ENCODE measurements around the gene OPRL1.

Gene OPRL1

GRCh38 chr20:64030371-64031134 is 49.3 kb upstream of the OPRL1 start (continued):
- no peak for TF ChIP-seq ZNF449 (tag by site-specific recombination; IDR thresholded peaks at IDR 0.05)
- no peak for TF ChIP-seq ZNF830 (tag by site-specific recombination; IDR thresholded peaks at IDR 0.05; ENCODE audit: low read depth)
- no peak for TF ChIP-seq HIC1 (tag by site-specific recombination; IDR thresholded peaks at IDR 0.05)
- peak; percentile 68 for TF ChIP-seq ZBTB8A (tag by site-specific recombination; IDR thresholded peaks at IDR 0.05)
- TF ChIP-seq KLF10 (tag by site-specific recombination; IDR thresholded peaks at IDR 0.05): peak; percentile 74
- 0 out of 2 replicates have a peak, but pooled peaks have one; percentile 35 for TF ChIP-seq ZSCAN30 (tag by site-specific recombination; IDR thresholded peaks at IDR 0.05)
- TF ChIP-seq ZNF354C (tag by site-specific recombination; IDR thresholded peaks at IDR 0.05; ENCODE audit: borderline replicate concordance, low read depth): no peak
- TF ChIP-seq ZNF776 (tag by site-specific recombination; IDR thresholded peaks at IDR 0.05; ENCODE audit: borderline replicate concordance): no peak
- TF ChIP-seq ZNF488 (tag by site-specific recombination; IDR thresholded peaks at IDR 0.05): no peak
- no peak for TF ChIP-seq ZNF777 (tag by site-specific recombination; IDR thresholded peaks at IDR 0.05; ENCODE audit: borderline replicate concordance)
- TF ChIP-seq ZNF645 (tag by site-specific recombination; IDR thresholded peaks at IDR 0.05): no peak
- TF ChIP-seq SALL2 (tag by site-specific recombination; IDR thresholded peaks at IDR 0.05; ENCODE audit: borderline replicate concordance): no peak
- TF ChIP-seq SETDB1 (IDR thresholded peaks at IDR 0.05; ENCODE audit: insufficient read length, low read length): no peak
- no peak for TF ChIP-seq ELK4 (IDR thresholded peaks at IDR 0.05; ENCODE audit: borderline replicate concordance, low read depth, low read length)
- TF ChIP-seq ZNF571 (tag by site-specific recombination; IDR thresholded peaks at IDR 0.05): no peak
- peak; percentile 75 for TF ChIP-seq ZBTB20 (tag by site-specific recombination; IDR thresholded peaks at IDR 0.05)
- TF ChIP-seq SP7 (tag by site-specific recombination; IDR thresholded peaks at IDR 0.05): peak; percentile 96
- TF ChIP-seq ZNF274 (IDR thresholded peaks at IDR 0.05; ENCODE audit: low read length): no peak
- TF ChIP-seq ZNF274 (tag by site-specific recombination; IDR thresholded peaks at IDR 0.05; ENCODE audit: borderline replicate concordance): no peak
- TF ChIP-seq KLF1 (tag by site-specific recombination; IDR thresholded peaks at IDR 0.05): peak; percentile 88
- no peak for TF ChIP-seq ZBTB21 (tag by site-specific recombination; IDR thresholded peaks at IDR 0.05)
- peak; percentile 99 for TF ChIP-seq WT1 (tag by site-specific recombination; IDR thresholded peaks at IDR 0.05)
- no peak for TF ChIP-seq ZNF624 (tag by site-specific recombination; IDR thresholded peaks at IDR 0.05)
- TF ChIP-seq ZNF140 (tag by site-specific recombination; IDR thresholded peaks at IDR 0.05): no peak
- peak; percentile 89; the same call in 1 of the 2 replicates for TF ChIP-seq ZNF610 (tag by site-specific recombination; IDR thresholded peaks at IDR 0.05; ENCODE audit: borderline replicate concordance)
- TF ChIP-seq EGR2 (tag by site-specific recombination; IDR thresholded peaks at IDR 0.05; ENCODE audit: low read depth): no peak
- no peak for TF ChIP-seq ZNF704 (tag by site-specific recombination; IDR thresholded peaks at IDR 0.05)

Measured in HEK293 (cell line).